Gastroesophageal sphincter (tissue), 4 donors: ENCODE data around the gene RAP1GAP. TPM values are rescaled to one million over a fixed set of nuclear protein-coding genes. Genes with fewer than 3 reads are reported as not detected.

Source experiments
- ATAC-seq: fragments of 150-250 bp; one replicate; pipeline ENCODE4 v1.9.1; 2016; ENCODE audit warnings: mild to moderate bottlenecking, moderate library complexity
- H3K27ac ChIP-seq, 4 donors: fragments of 200-600 bp; sonication (generic) in 3 of 4; 1 replicate in 3 of 4; 2 replicates in 1 of 4; pipeline ENCODE4 v1.5.1; 2016 to 2019
- H3K27me3 ChIP-seq: fragments of 200-600 bp; sonication (generic); one replicate; pipeline ENCODE4 v1.5.1; 2019
- H3K36me3 ChIP-seq, 2 donors: fragments of 200-600 bp; sonication (generic); one replicate each; pipeline ENCODE4 v1.5.1; 2019; ENCODE audit warnings: control low read depth in 1 of 2
- H3K4me1 ChIP-seq, 3 donors: fragments of 200-600 bp; sonication (generic); 1 replicate in 2 of 3; 2 replicates in 1 of 3; pipeline ENCODE4 v1.5.1; 2016 to 2019; ENCODE audit warnings: control low read depth in 2 of 3
- H3K4me3 ChIP-seq, 2 donors: fragments of 200-600 bp; sonication (generic); one replicate each; pipeline ENCODE4 v1.5.1; 2019; ENCODE audit warnings: mild to moderate bottlenecking in 1 of 2, moderate library complexity in 1 of 2
- H3K9me3 ChIP-seq, 3 donors: fragments of 200-600 bp; sonication (generic); one replicate each; pipeline ENCODE4 v1.5.1; 2017 to 2019; ENCODE audit warnings: control low read depth in 2 of 3
- CTCF ChIP-seq, 4 experiments: fragments of 200-600 bp in 2 of 4; fragments of 450-650 bp in 2 of 4; sonication (generic) in 1 of 4; IDR thresholded peaks; one replicate each; pipeline ENCODE4 v1.5.1; 2017 to 2019; ENCODE audit warnings: antibody characterized with exemption in 4 of 4, mild to moderate bottlenecking in 2 of 4, moderate library complexity in 2 of 4
- EP300 ChIP-seq: sonication (generic); formaldehyde crosslinking; IDR thresholded peaks from one replicate; pipeline ENCODE4 v1.6.1; 2017; ENCODE audit warnings: antibody characterized with exemption, mild to moderate bottlenecking
- POLR2A ChIP-seq, 2 donors: fragments of 450-650 bp; IDR thresholded peaks; one replicate each; pipeline ENCODE4 v1.6.1; 2017; ENCODE audit warnings: antibody characterized with exemption in 2 of 2, mild to moderate bottlenecking in 2 of 2, moderate library complexity in 1 of 2
- POLR2AphosphoS5 ChIP-seq: sonication (generic); formaldehyde crosslinking; IDR thresholded peaks from one replicate; pipeline ENCODE4 v1.6.1; 2017; ENCODE audit warnings: antibody characterized with exemption
- WGBS, 2 donors: methylation state at CpG; one replicate each; pipeline ENCODE4 v1.1.5; 2018; ENCODE audit warnings: low coverage in 1 of 2; 5-methylcytosine and 5-hydroxymethylcytosine counted together
- total RNA-seq, 4 donors: library from RNA; depleted of rRNA; stranded (reverse); fragments of >200 nt; gene quantifications; one replicate each; pipeline ENCODE4 v1.1.0, GENCODE V29; 2016

The RAP1GAP gene
- total RNA-seq, 4 donors from 2014 or later = 0.12 to 2.3 TPM; not detected in 2

GRCh38 chr1:21605012-21605715 is 64.0 kb downstream of the RAP1GAP start:
- H3K9me3 ChIP-seq = no peaks in the 10 kb centered on the region
- H3K27me3 ChIP-seq = peaks cover 32% of the 10 kb centered on the region
- H3K4me1 ChIP-seq = no peaks in the 10 kb centered on the region
- no peak for ATAC-seq
- H3K27ac ChIP-seq = no peak overlapping the region
- TF ChIP-seq POLR2A (IDR thresholded peaks at IDR 0.05) = no peak
- no peak for TF ChIP-seq EP300
- TF ChIP-seq CTCF (IDR thresholded peaks at IDR 0.05) = no peak
- no peak for TF ChIP-seq POLR2AphosphoS5
- WGBS, 2 donors = 63 to 81% methylated on average over 1 to 3 of the region's 7 CpGs
- no peak overlapping the region for H3K4me3 ChIP-seq
- H3K36me3 ChIP-seq = no peaks in the 10 kb centered on the region

GRCh38 chr1:21604208-21604957 is 64.8 kb downstream of the RAP1GAP start:
- ATAC-seq = no peak
- H3K27ac ChIP-seq = no peak overlapping the region
- WGBS, 2 donors = 81 to 86% methylated on average over 8 to 12 of the region's 12 CpGs

GRCh38 chr1:21603177-21604138 is 65.7 kb downstream of the RAP1GAP start:
- no peak for ATAC-seq
- H3K4me1 ChIP-seq = no peaks in the 10 kb centered on the region
- no peak overlapping the region for H3K4me3 ChIP-seq
- H3K36me3 ChIP-seq = no peaks in the 10 kb centered on the region
- no peaks in the 10 kb centered on the region for H3K9me3 ChIP-seq
- peaks cover 37% of the 10 kb centered on the region for H3K27me3 ChIP-seq
- TF ChIP-seq POLR2AphosphoS5 (no peak), POLR2A (IDR thresholded peaks at IDR 0.05) (no peak), EP300 (no peak), CTCF (IDR thresholded peaks at IDR 0.05) (no peak)
- WGBS, 2 donors = 71 to 88% methylated on average over 7 to 9 of the region's 39 CpGs
- no peak overlapping the region for H3K27ac ChIP-seq

More at GRCh38 chr1:21604208-21604957, 64.8 kb downstream of the RAP1GAP start:
- no peak for TF ChIP-seq POLR2AphosphoS5
- TF ChIP-seq EP300 = no peak
- no peak for TF ChIP-seq POLR2A (IDR thresholded peaks at IDR 0.05)
- TF ChIP-seq CTCF (IDR thresholded peaks at IDR 0.05) = no peak
- Histone ChIP-seq H3K4me3 (no peak overlapping the region), H3K9me3 (no peaks in the 10 kb centered on the region), H3K27me3 (peaks cover 32% of the 10 kb centered on the region), H3K4me1 (no peaks in the 10 kb centered on the region), H3K36me3 (no peaks in the 10 kb centered on the region)

GRCh38 chr1:21601278-21602048 is 67.7 kb downstream of the RAP1GAP start:
- Histone ChIP-seq H3K27ac (no peak overlapping the region), H3K4me3 (no peak overlapping the region), H3K36me3 (no peaks in the 10 kb centered on the region), H3K9me3 (no peaks in the 10 kb centered on the region), H3K27me3 (peaks cover 46% of the 10 kb centered on the region), H3K4me1 (no peaks in the 10 kb centered on the region)
- ATAC-seq = no peak
- TF ChIP-seq POLR2AphosphoS5 (no peak), CTCF (IDR thresholded peaks at IDR 0.05) (no peak), EP300 (no peak), POLR2A (IDR thresholded peaks at IDR 0.05) (no peak)
- 100% methylated on average over 1 of the region's 30 CpGs; no CpG with 5 or more reads in 1 of the 2 donors for WGBS, 2 donors
